GM23338 (cell line): ENCODE measurements around the gene LTBP3. TPM values are rescaled to one million over a fixed set of nuclear protein-coding genes. Genes with fewer than 3 reads are reported as not detected.

Source experiments
- ATAC-seq: fragments of 200-7000 bp; cut with Tn5 transposase; 3 replicates; pipeline ENCODE4 v1.9.1; 2020
- DNase-seq: peaks from one replicate; pipeline ENCODE4 v3.0.0-alpha.2; 2015; ENCODE audit warnings: low spot score
- H2AFZ ChIP-seq: fragments of 200-600 bp; sonication (generic); 2 replicates; pipeline ENCODE4 v1.8.0; 2016; ENCODE audit warnings: antibody characterized with exemption, mild to moderate bottlenecking, moderate library complexity
- H3F3A ChIP-seq: fragments of 200-600 bp; sonication (generic); replicated peaks from 2 replicates; pipeline ENCODE4 v1.8.0; 2017; ENCODE audit warnings: antibody characterized with exemption, mixed run types, low read depth
- H3K27ac ChIP-seq: fragments of 200-600 bp; sonication (generic); 2 replicates; pipeline ENCODE4 v1.6.1; 2016; ENCODE audit warnings: low read depth
- H3K27me3 ChIP-seq: fragments of 200-600 bp; sonication (generic); 2 replicates; pipeline ENCODE4 v1.8.0; 2016; ENCODE audit warnings: mild to moderate bottlenecking, mixed run types, moderate library complexity; ENCODE audit not compliant: insufficient read depth
- H3K36me3 ChIP-seq: fragments of 200-600 bp; sonication (generic); 2 replicates; pipeline ENCODE4 v1.8.0; 2016; ENCODE audit warnings: mild to moderate bottlenecking; ENCODE audit not compliant: insufficient read depth
- H3K4me1 ChIP-seq: fragments of 200-600 bp; sonication (generic); 2 replicates; pipeline ENCODE4 v1.8.0; 2016; ENCODE audit warnings: mild to moderate bottlenecking, moderate library complexity; ENCODE audit not compliant: insufficient read depth
- H3K4me2 ChIP-seq: fragments of 200-600 bp; sonication (generic); 2 replicates; pipeline ENCODE4 v1.7.1; 2017; ENCODE audit warnings: mixed run types
- H3K4me3 ChIP-seq: fragments of 200-600 bp; sonication (generic); 2 replicates; pipeline ENCODE4 v1.6.1; 2016; ENCODE audit warnings: mixed run types
- H3K79me2 ChIP-seq: fragments of 200-600 bp; sonication (generic); replicated peaks from 2 replicates; pipeline ENCODE4 v1.8.0; 2017; ENCODE audit warnings: mild to moderate bottlenecking; ENCODE audit not compliant: insufficient read depth
- H3K9me2 ChIP-seq: fragments of 200-600 bp; sonication (generic); 2 replicates; pipeline ENCODE4 v1.8.0; 2017; ENCODE audit not compliant: insufficient read depth
- H4K20me1 ChIP-seq: fragments of 200-600 bp; sonication (generic); replicated peaks from 2 replicates; pipeline ENCODE4 v1.8.0; 2017; ENCODE audit warnings: mild to moderate bottlenecking; ENCODE audit not compliant: insufficient read depth
- H3K27ac Mint-ChIP-seq: 2 replicates; pipeline ENCODE4 v1.8.0; 2020; ENCODE audit warnings: inconsistent platforms, mild to moderate bottlenecking, moderate library complexity, mixed read lengths
- H3K27me3 Mint-ChIP-seq: 3 replicates; pipeline ENCODE4 v1.8.0; 2022; ENCODE audit warnings: low read depth, mild to moderate bottlenecking, moderate library complexity, mixed read lengths, inconsistent platforms; ENCODE audit not compliant: insufficient read depth, poor library complexity
- H3K36me3 Mint-ChIP-seq: 3 replicates; pipeline ENCODE4 v1.8.0; 2021; ENCODE audit warnings: low read depth, mild to moderate bottlenecking, inconsistent platforms, moderate library complexity, mixed read lengths
- H3K4me1 Mint-ChIP-seq: 3 replicates; pipeline ENCODE4 v1.8.0; 2020; ENCODE audit warnings: mild to moderate bottlenecking, inconsistent platforms, mixed read lengths
- H3K4me3 Mint-ChIP-seq: 3 replicates; pipeline ENCODE4 v1.8.0; 2021; ENCODE audit warnings: moderate library complexity, mild to moderate bottlenecking, inconsistent platforms, mixed read lengths
- H3K9me3 Mint-ChIP-seq: 3 replicates; pipeline ENCODE4 v1.8.0; 2020; ENCODE audit warnings: moderate library complexity, mild to moderate bottlenecking, inconsistent platforms, mixed read lengths
- CREB1 ChIP-seq: fragments of 250-450 bp; sonication (Bioruptor Pico); IDR thresholded peaks from 2 replicates; pipeline ENCODE4 v1.5.0; 2020; ENCODE audit warnings: low read depth, mild to moderate bottlenecking, moderate library complexity
- EZH2 ChIP-seq: fragments of 200-600 bp; sonication (generic); IDR thresholded peaks from one replicate; pipeline ENCODE4 v1.8.0; 2017; ENCODE audit warnings: antibody characterized with exemption, mild to moderate bottlenecking, low read depth; ENCODE audit not compliant: unreplicated experiment
- EZH2phosphoT487 ChIP-seq: fragments of 200-600 bp; sonication (generic); IDR thresholded peaks from one replicate; pipeline ENCODE4 v1.8.1; 2018; ENCODE audit warnings: antibody characterized with exemption; ENCODE audit not compliant: unreplicated experiment
- JUNB ChIP-seq: IDR thresholded peaks from one replicate; pipeline ENCODE4 v1.6.1; 2016; ENCODE audit warnings: antibody characterized with exemption; ENCODE audit not compliant: unreplicated experiment
- NANOG ChIP-seq: IDR thresholded peaks from 2 replicates; pipeline ENCODE4 v1.6.1; 2016; ENCODE audit warnings: antibody characterized with exemption, borderline replicate concordance
- POLR2AphosphoS5 ChIP-seq: IDR thresholded peaks from 2 replicates; pipeline ENCODE4 v1.6.1; 2016; ENCODE audit warnings: antibody characterized with exemption, low read depth
- STAT1 ChIP-seq: IDR thresholded peaks from one replicate; pipeline ENCODE4 v1.6.1; 2016; ENCODE audit warnings: antibody characterized with exemption; ENCODE audit not compliant: unreplicated experiment
- polyA plus RNA-seq: library from polyadenylated mRNA; unstranded; fragments of >200 nt; fragmentation: Nextera tagmentation; extraction: Ambion mirVana; gene quantifications from 2 replicates; pipeline ENCODE4 v1.2.1, GENCODE V29; 2016
- total RNA-seq: library from RNA; depleted of rRNA; stranded (reverse); fragments of >200 nt; shearing (Covaris generic); gene quantifications from 2 replicates; pipeline ENCODE4 v1.2.3, GENCODE V29; 2014
- TF ChIP-seq, protein P1 (sequence below): IDR thresholded peaks from one replicate; pipeline ENCODE4 v1.6.1; 2018; ENCODE audit warnings: antibody characterized with exemption; ENCODE audit not compliant: unreplicated experiment
- TF ChIP-seq, protein P2 (sequence below): fragments of 250-450 bp; sonication (Bioruptor Pico); IDR thresholded peaks from 2 replicates; pipeline ENCODE4 v1.5.0; 2020; ENCODE audit warnings: mild to moderate bottlenecking, moderate library complexity
- TF ChIP-seq, protein P3 (sequence below), 2 experiments: fragments of 200-600 bp in 1 of 2; sonication (generic) in 1 of 2; conservative IDR thresholded peaks; 2 replicates each; pipeline versions ENCODE4 v1.5.1 to v1.6.1; 2016 to 2017; ENCODE audit warnings: antibody characterized with exemption in 2 of 2, low read depth in 2 of 2, mild to moderate bottlenecking in 2 of 2, moderate library complexity in 1 of 2

Gene LTBP3
- total and polyA plus RNA-seq, 2 experiments from 2014 or later = 9.5 to 29.2 TPM

DNA sequence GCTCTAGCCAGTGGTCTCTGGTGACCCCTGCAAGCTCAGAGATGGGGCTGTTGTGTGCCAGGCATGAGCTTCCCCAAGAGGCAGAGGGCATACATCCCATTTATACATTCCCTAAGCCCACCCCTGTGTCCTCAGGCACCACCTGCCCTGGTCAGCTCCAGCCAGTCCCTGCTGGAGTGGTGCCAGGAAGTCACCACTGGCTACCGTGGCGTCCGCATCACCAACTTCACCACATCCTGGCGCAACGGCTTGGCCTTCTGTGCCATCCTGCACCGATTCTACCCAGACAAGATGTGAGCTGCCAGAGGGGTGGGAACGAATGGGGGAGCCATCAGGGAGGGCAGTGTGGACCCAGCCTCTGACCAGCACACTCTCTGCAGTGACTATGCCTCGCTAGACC is 25.9 kb upstream of the LTBP3 start:
- Mint-ChIP-seq H3K9me3 (no peaks in the 10 kb centered on the region), H3K27ac (no peak overlapping the region), H3K4me1 (peaks cover 13% of the 10 kb centered on the region; the same call in 2 of the 3 replicates), H3K36me3 (no peaks in the 10 kb centered on the region), H3K4me3 (peak overlapping the region; percentile 19; the same call in 1 of the 3 replicates), H3K27me3 (peaks cover 58% of the 10 kb centered on the region)
- Histone ChIP-seq H3K4me2 (peak overlapping the region; percentile 91), H3K4me1 (no peaks in the 10 kb centered on the region), H3K27ac (no peak overlapping the region), H3K79me2 (no peaks in the 10 kb centered on the region), H4K20me1 (no peaks in the 10 kb centered on the region), H2AFZ (no peak overlapping the region), H3K27me3 (peaks cover 58% of the 10 kb centered on the region), H3F3A (peaks cover 10% of the 10 kb centered on the region), H3K4me3 (peak overlapping the region; percentile 53; the same call in 1 of the 2 replicates), H3K9me2 (no peaks in the 10 kb centered on the region), H3K36me3 (no peaks in the 10 kb centered on the region)
- ATAC-seq = no peak
- TF ChIP-seq, protein P1, sequence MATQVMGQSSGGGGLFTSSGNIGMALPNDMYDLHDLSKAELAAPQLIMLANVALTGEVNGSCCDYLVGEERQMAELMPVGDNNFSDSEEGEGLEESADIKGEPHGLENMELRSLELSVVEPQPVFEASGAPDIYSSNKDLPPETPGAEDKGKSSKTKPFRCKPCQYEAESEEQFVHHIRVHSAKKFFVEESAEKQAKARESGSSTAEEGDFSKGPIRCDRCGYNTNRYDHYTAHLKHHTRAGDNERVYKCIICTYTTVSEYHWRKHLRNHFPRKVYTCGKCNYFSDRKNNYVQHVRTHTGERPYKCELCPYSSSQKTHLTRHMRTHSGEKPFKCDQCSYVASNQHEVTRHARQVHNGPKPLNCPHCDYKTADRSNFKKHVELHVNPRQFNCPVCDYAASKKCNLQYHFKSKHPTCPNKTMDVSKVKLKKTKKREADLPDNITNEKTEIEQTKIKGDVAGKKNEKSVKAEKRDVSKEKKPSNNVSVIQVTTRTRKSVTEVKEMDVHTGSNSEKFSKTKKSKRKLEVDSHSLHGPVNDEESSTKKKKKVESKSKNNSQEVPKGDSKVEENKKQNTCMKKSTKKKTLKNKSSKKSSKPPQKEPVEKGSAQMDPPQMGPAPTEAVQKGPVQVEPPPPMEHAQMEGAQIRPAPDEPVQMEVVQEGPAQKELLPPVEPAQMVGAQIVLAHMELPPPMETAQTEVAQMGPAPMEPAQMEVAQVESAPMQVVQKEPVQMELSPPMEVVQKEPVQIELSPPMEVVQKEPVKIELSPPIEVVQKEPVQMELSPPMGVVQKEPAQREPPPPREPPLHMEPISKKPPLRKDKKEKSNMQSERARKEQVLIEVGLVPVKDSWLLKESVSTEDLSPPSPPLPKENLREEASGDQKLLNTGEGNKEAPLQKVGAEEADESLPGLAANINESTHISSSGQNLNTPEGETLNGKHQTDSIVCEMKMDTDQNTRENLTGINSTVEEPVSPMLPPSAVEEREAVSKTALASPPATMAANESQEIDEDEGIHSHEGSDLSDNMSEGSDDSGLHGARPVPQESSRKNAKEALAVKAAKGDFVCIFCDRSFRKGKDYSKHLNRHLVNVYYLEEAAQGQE = no peak
- TF ChIP-seq NANOG (no peak), STAT1 (no peak), EZH2 (no peak), POLR2AphosphoS5 (no peak), EZH2phosphoT487 (no peak), CREB1 (CRISPR knock-in tag) (no peak), JUNB (no peak)
- TF ChIP-seq, protein P2, sequence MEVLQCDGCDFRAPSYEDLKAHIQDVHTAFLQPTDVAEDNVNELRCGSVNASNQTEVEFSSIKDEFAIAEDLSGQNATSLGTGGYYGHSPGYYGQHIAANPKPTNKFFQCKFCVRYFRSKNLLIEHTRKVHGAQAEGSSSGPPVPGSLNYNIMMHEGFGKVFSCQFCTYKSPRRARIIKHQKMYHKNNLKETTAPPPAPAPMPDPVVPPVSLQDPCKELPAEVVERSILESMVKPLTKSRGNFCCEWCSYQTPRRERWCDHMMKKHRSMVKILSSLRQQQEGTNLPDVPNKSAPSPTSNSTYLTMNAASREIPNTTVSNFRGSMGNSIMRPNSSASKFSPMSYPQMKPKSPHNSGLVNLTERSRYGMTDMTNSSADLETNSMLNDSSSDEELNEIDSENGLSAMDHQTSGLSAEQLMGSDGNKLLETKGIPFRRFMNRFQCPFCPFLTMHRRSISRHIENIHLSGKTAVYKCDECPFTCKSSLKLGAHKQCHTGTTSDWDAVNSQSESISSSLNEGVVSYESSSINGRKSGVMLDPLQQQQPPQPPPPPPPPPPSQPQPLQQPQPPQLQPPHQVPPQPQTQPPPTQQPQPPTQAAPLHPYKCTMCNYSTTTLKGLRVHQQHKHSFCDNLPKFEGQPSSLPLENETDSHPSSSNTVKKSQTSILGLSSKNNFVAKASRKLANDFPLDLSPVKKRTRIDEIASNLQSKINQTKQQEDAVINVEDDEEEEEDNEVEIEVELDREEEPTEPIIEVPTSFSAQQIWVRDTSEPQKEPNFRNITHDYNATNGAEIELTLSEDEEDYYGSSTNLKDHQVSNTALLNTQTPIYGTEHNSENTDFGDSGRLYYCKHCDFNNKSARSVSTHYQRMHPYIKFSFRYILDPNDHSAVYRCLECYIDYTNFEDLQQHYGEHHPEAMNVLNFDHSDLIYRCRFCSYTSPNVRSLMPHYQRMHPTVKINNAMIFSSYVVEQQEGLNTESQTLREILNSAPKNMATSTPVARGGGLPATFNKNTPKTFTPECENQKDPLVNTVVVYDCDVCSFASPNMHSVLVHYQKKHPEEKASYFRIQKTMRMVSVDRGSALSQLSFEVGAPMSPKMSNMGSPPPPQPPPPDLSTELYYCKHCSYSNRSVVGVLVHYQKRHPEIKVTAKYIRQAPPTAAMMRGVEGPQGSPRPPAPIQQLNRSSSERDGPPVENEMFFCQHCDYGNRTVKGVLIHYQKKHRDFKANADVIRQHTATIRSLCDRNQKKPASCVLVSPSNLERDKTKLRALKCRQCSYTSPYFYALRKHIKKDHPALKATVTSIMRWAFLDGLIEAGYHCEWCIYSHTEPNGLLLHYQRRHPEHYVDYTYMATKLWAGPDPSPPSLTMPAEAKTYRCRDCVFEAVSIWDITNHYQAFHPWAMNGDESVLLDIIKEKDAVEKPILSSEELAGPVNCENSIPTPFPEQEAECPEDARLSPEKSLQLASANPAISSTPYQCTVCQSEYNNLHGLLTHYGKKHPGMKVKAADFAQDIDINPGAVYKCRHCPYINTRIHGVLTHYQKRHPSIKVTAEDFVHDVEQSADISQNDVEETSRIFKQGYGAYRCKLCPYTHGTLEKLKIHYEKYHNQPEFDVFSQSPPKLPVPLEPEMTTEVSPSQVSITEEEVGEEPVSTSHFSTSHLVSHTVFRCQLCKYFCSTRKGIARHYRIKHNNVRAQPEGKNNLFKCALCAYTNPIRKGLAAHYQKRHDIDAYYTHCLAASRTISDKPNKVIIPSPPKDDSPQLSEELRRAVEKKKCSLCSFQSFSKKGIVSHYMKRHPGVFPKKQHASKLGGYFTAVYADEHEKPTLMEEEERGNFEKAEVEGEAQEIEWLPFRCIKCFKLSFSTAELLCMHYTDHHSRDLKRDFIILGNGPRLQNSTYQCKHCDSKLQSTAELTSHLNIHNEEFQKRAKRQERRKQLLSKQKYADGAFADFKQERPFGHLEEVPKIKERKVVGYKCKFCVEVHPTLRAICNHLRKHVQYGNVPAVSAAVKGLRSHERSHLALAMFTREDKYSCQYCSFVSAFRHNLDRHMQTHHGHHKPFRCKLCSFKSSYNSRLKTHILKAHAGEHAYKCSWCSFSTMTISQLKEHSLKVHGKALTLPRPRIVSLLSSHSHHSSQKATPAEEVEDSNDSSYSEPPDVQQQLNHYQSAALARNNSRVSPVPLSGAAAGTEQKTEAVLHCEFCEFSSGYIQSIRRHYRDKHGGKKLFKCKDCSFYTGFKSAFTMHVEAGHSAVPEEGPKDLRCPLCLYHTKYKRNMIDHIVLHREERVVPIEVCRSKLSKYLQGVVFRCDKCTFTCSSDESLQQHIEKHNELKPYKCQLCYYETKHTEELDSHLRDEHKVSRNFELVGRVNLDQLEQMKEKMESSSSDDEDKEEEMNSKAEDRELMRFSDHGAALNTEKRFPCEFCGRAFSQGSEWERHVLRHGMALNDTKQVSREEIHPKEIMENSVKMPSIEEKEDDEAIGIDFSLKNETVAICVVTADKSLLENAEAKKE = no peak
- TF ChIP-seq, protein P3, sequence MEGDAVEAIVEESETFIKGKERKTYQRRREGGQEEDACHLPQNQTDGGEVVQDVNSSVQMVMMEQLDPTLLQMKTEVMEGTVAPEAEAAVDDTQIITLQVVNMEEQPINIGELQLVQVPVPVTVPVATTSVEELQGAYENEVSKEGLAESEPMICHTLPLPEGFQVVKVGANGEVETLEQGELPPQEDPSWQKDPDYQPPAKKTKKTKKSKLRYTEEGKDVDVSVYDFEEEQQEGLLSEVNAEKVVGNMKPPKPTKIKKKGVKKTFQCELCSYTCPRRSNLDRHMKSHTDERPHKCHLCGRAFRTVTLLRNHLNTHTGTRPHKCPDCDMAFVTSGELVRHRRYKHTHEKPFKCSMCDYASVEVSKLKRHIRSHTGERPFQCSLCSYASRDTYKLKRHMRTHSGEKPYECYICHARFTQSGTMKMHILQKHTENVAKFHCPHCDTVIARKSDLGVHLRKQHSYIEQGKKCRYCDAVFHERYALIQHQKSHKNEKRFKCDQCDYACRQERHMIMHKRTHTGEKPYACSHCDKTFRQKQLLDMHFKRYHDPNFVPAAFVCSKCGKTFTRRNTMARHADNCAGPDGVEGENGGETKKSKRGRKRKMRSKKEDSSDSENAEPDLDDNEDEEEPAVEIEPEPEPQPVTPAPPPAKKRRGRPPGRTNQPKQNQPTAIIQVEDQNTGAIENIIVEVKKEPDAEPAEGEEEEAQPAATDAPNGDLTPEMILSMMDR (conservative IDR thresholded peaks at IDR 0.05; ENCODE audit: low read depth in 2 of 2) = no peak
- no peak for DNase-seq
